Kidney (tissue), 14 donors: ENCODE data around the gene DCLK1. TPM values are rescaled to one million over a fixed set of nuclear protein-coding genes. Genes with fewer than 3 reads are reported as not detected.

Experiments
- DNase-seq, 5 donors: peaks; one replicate each; pipeline ENCODE4 v3.0.0-alpha.2; 2013 to 2020
- FAIRE-seq: peaks from 2 replicates; lab custom pipeline; 2012; peaks lifted over from hg19 to GRCh38; lab: Jason Lieb, UNC
- H3K27ac ChIP-seq, 2 donors: one replicate each; pipeline ENCODE4 v1.7.0; 2013; ENCODE audit warnings: low read depth in 2 of 2, low read length in 2 of 2, inconsistent platforms in 1 of 2
- H3K27me3 ChIP-seq: one replicate; pipeline ENCODE4 v1.7.1; 2013; ENCODE audit warnings: low read length, inconsistent platforms; ENCODE audit not compliant: control insufficient read depth, insufficient read depth
- H3K36me3 ChIP-seq, 3 donors: one replicate each; pipeline versions ENCODE4 v1.7.0 to v1.7.1; 2013; ENCODE audit warnings: low read length in 3 of 3, control low read depth in 1 of 3, inconsistent platforms in 1 of 3; ENCODE audit not compliant: insufficient read depth in 3 of 3, control insufficient read depth in 2 of 3
- H3K4me1 ChIP-seq, 3 donors: one replicate each; pipeline versions ENCODE4 v1.7.0 to v1.7.1; 2013; ENCODE audit warnings: low read length in 3 of 3, inconsistent platforms in 1 of 3, low read depth in 1 of 3; ENCODE audit not compliant: control insufficient read depth in 2 of 3, insufficient read depth in 2 of 3
- H3K4me3 ChIP-seq, 3 donors: one replicate each; pipeline versions ENCODE4 v1.7.0 to v1.8.1; 2013; ENCODE audit warnings: low read length in 3 of 3, control low read depth in 1 of 3, inconsistent platforms in 1 of 3
- H3K9ac ChIP-seq, 3 donors: one replicate each; pipeline versions ENCODE4 v1.7.0 to v1.7.1; 2013; ENCODE audit warnings: low read length in 3 of 3, control low read depth in 1 of 3, inconsistent platforms in 1 of 3
- H3K9me3 ChIP-seq, 3 donors: one replicate each; pipeline versions ENCODE4 v1.7.0 to v1.7.1; 2013; ENCODE audit warnings: low read length in 3 of 3, control low read depth in 1 of 3, inconsistent platforms in 1 of 3; ENCODE audit not compliant: control insufficient read depth in 2 of 3, insufficient read depth in 1 of 3
- CTCF ChIP-seq: IDR thresholded peaks from 3 replicates; pipeline ENCODE4 v1.5.1; 2012; ENCODE audit warnings: mild to moderate bottlenecking, moderate library complexity, borderline replicate concordance; ENCODE audit not compliant: insufficient read depth; ENCODE audit errors: extremely low read depth
- intact Hi-C: fragments of 100-400 bp; cut with DNase I; formaldehyde crosslinking; loops from one replicate; pipeline ENCODE4 v1.11.1; 2022
- polyA plus RNA-seq: library from polyadenylated mRNA; stranded (reverse); fragments of 350-450 nt; fragmentation: Illumina TruSeq; extraction: RNeasy Lipid Tissue Mini Kit (QIAGEN cat#74804); gene quantifications from one replicate; pipeline ENCODE4 v1.2.3, GENCODE V29; 2014; ENCODE audit warnings: low read depth, low replicate concordance; ENCODE audit not compliant: insufficient read depth
- total RNA-seq: library from RNA; stranded (reverse); fragmentation: NEBNext Ultra II Directional; extraction: Animal tissue kit (Norgen Biotek cat#: 25700); gene quantifications from one replicate; pipeline ENCODE4 v1.2.1, GENCODE V29; 2021
- donor health status: control.
- donor health status: control.
- donor health status: control.
- donor health status: control.
- donor health status: control.
- donor health status: DM: yes; HTN: yes; CAD: no.
- donor health status: Normal renal cell carcinoma (clear cell type).

Gene DCLK1
- total and polyA plus RNA-seq, 2 donors from 2014 or later, result 0.73 to 8.3 TPM

GRCh38 chr13:35903075-35903474 is 228.1 kb downstream of the DCLK1 start:
- intact Hi-C loops, result no loop called here
- no peak for TF ChIP-seq CTCF
- Histone ChIP-seq H3K27me3 (no peaks in the 10 kb centered on the region), H3K4me1 (no peaks in the 10 kb centered on the region), H3K36me3 (no peaks in the 10 kb centered on the region), H3K9ac (no peak overlapping the region), H3K4me3 (no peak overlapping the region), H3K9me3 (no peaks in the 10 kb centered on the region), H3K27ac (no peak overlapping the region)
- DNase-seq (no peak), FAIRE-seq (no peak)

- DNase-seq (no peak), FAIRE-seq (no peak)
- H3K27me3 ChIP-seq, result no peaks in the 10 kb centered on the region
- H3K36me3 ChIP-seq, result no peaks in the 10 kb centered on the region
- H3K4me3 ChIP-seq, result no peak overlapping the region
- TF ChIP-seq CTCF, result no peak
- H3K27ac ChIP-seq, result no peak overlapping the region
- H3K4me1 ChIP-seq, result peaks cover 0 to 6% (median 3%) of the 10 kb centered on the region in 3 donors
- no peaks in the 10 kb centered on the region for H3K9me3 ChIP-seq
- H3K9ac ChIP-seq, result no peak overlapping the region
- intact Hi-C loops, result no loop called here
Observed at GRCh38 chr13:35898041-35898440, 233.1 kb downstream of the DCLK1 start.

GRCh38 chr13:35894636-35895035 is 236.5 kb downstream of the DCLK1 start:
- no peak overlapping the region for H3K4me3 ChIP-seq
- peaks cover 0 to 6% (median 3%) of the 10 kb centered on the region in 3 donors for H3K4me1 ChIP-seq
- H3K9ac ChIP-seq, result no peak overlapping the region
- no peaks in the 10 kb centered on the region for H3K36me3 ChIP-seq
- intact Hi-C loops, result no loop called here
- FAIRE-seq, result no peak
- no peak for TF ChIP-seq CTCF
- DNase-seq, result no peak
- H3K27me3 ChIP-seq, result no peaks in the 10 kb centered on the region
- H3K9me3 ChIP-seq, result no peaks in the 10 kb centered on the region
- H3K27ac ChIP-seq, result no peak overlapping the region
